DND-41 (cell line): ENCODE results near the gene ZCWPW1.
"Not testable (repeated sequence)": the region's sequence is repeated elsewhere in the genome, so short reads cannot be mapped to it uniquely, and the experiment has no call there.

Experiments used
- EZH2 ChIP-seq: IDR thresholded peaks from 3 replicates; pipeline ENCODE4 v1.6.1; 2012; ENCODE audit warnings: borderline replicate concordance, low read depth, mild to moderate bottlenecking, moderate library complexity, low read length, inconsistent platforms; ENCODE audit not compliant: severe bottlenecking
- TF ChIP-seq, protein P1 (sequence below): IDR thresholded peaks from 2 replicates; pipeline ENCODE4 v1.5.1; 2012; ENCODE audit warnings: borderline replicate concordance, low read length, moderate library complexity, mild to moderate bottlenecking; ENCODE audit not compliant: poor library complexity, severe bottlenecking; ENCODE audit errors: extremely low read depth

DNA sequence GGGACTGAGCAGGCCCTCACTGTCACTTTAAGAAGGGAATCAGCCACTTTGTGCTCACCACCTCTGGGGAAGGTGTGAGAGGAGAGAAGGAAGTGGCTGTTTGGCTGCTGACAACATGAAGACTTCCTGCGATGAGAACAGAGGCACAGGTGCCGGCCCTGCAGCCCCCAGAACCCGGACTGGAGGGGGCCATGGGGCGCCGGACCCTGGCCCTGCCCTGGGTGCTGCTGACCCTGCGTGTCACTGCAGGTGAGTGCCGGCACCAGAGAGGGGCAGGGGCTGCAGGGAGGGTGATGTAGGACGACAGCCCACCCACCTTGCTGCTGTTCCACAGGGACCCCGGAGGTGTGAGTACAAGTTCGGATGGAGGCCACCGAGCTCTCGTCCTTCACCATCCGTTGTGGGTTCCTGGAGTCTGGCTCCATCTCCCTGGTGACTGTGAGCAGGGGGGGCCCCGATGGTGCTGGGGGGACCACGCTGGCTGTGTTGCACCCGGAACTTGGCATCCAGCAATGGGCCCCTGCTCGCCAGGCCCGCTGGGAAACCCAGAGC is 76.2 kb downstream of the ZCWPW1 start:
- TF ChIP-seq, protein P1, sequence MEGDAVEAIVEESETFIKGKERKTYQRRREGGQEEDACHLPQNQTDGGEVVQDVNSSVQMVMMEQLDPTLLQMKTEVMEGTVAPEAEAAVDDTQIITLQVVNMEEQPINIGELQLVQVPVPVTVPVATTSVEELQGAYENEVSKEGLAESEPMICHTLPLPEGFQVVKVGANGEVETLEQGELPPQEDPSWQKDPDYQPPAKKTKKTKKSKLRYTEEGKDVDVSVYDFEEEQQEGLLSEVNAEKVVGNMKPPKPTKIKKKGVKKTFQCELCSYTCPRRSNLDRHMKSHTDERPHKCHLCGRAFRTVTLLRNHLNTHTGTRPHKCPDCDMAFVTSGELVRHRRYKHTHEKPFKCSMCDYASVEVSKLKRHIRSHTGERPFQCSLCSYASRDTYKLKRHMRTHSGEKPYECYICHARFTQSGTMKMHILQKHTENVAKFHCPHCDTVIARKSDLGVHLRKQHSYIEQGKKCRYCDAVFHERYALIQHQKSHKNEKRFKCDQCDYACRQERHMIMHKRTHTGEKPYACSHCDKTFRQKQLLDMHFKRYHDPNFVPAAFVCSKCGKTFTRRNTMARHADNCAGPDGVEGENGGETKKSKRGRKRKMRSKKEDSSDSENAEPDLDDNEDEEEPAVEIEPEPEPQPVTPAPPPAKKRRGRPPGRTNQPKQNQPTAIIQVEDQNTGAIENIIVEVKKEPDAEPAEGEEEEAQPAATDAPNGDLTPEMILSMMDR: not testable (repeated sequence)
- TF ChIP-seq EZH2: not testable (repeated sequence)
